ENCODE results near the gene PLA2G3. TPM values are rescaled to one million over a fixed set of nuclear protein-coding genes. Genes with fewer than 3 reads are reported as not detected.

The PLA2G3 gene
- polyA plus RNA-seq, 1 donor = not detected

- no peak for DNase-seq
Observed at GRCh38 chr22:31148488-31148887, 8.2 kb upstream of the PLA2G3 start.

GRCh38 chr22:31144223-31144622 is 3.9 kb upstream of the PLA2G3 start:
- DNase-seq = no peak

DNA sequence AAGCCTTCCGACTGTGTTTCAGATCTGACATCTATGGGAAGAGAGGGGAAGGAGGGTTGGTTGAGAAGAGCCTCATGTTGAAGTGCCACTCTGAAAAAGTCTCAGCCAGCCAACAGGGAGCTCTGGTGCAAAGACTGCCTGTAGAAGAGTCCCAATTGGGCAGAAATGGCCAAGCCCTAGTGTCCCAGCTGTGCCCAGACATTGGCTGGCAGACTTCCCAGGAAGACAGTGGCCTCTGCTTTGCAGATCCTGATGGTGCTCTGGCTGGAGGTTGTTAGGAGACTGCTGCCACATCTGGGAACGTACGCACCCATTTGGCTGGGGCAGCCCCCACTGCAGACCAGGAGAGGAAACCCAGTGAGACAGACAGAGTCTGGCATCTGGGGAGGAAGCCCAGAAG is 3.2 kb upstream of the PLA2G3 start:
- no peak for DNase-seq

DNA sequence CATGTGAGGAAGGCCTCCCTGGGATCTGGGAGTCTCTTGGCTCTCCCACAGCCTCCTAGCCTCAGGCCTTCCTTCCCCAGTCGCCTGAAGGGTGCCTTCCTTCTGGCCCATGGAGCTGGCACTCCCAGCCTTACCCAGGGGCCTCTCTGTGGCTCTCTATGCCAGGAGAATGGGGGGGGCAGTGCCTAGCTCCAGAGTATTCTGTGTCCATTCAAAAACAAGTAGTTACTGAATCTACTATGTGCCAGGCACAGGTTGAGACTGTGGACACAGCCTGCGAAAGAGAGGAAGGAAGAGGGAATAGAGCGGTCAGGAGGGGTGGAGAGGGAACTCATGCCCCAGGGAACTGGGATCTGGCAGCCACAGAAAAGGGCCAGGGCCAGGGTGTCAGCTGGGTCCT is 2.7 kb upstream of the PLA2G3 start:
- no peak for DNase-seq

DNA sequence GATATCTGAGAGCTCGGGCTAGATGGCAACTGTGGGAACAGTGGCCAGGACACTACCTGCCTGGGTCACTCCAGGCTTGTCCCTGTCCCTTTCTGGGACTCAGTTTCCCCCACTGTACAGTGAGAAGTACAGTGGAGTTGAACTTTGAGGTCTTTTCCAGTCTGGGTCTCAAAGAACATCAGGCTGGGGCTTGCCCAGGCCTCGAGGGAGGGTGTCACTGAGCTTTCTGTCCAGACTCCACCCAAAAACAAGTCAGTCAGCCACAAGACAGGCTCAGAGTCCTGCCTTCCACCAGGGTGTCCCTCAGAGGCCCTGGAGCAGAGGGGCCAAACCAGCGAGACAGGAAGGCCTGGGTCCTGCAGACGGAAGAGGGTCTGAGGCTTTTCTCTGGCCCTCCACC is 2.0 kb upstream of the PLA2G3 start:
- no peak for DNase-seq

DNA sequence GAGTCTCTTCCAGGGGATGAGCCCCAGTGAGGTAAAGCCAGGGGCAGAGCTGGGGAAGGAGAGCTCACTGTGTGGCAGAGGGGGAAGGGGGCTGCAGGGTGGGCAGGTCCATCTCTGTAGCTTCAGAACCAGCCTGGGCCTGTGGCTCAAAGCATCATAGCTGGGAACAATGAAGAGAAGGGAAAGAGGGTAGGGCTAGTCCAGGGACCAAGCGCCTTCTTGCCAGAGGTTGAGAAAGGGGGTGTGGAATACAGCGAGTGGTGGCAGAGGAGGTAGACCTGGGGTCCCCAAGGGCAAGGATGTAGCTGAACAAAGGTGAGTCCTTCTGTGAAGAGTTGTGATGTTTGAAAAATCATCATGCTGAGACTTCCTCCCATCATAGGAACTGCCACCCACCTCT is 1.2 kb upstream of the PLA2G3 start:
- no peak for DNase-seq

GRCh38 chr22:31140746-31141145 is 438 bp upstream of the PLA2G3 start:
- no peak for DNase-seq

DNA sequence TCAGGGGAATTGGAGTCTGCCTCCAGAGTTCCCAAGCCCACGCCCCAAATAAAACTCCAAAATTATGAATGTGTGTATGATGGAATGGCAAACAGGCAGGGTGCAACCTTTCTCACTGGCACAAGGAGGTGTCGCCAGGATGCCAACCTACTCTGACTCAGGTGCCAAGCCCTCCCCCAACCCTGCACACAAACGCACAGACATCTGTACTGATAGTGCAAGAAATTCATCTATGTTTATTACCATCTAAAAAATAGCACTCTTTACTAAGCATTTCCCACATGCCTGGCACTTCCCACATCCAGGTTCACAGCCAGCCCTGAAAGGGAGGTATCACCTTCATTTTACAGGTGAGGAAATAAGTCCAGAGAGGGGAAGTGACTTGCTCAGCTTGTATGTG is 1.2 kb downstream of the PLA2G3 start:
- no peak for DNase-seq

- DNase-seq = no peak
Observed at GRCh38 chr22:31138126-31138525, 2.2 kb downstream of the PLA2G3 start.

- DNase-seq = no peak
Observed at GRCh38 chr22:31137721-31138120, 2.6 kb downstream of the PLA2G3 start.

DNA sequence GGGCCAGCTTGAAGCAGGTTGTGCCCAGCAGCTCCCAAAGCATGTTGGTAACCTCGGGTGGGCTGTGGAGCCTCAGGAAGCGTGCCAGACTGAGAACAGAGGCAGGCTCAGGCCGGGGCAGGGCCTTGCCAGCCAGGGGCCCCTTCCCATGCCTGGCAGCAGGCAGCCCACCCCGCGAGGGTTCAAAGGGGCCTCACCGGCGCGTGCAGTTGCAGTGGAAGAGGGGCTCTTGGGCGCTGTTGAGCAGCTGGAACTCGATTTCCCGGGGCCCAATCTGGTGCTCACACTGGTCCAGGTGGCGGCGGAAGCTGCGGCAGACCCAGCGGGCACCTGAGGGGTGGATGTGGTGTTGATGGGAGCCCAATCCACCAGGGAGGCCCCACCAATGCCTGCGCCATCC is 3.6 kb downstream of the PLA2G3 start:
- no peak for DNase-seq

- no peak for DNase-seq
Observed at GRCh38 chr22:31136155-31136554, 4.2 kb downstream of the PLA2G3 start.

GRCh38 chr22:31135706-31136105 is 4.6 kb downstream of the PLA2G3 start:
- no peak for DNase-seq

- DNase-seq = no peak
Observed at GRCh38 chr22:31134688-31135087, 5.6 kb downstream of the PLA2G3 start.

- no peak for DNase-seq
Observed at GRCh38 chr22:31133911-31134310, 6.4 kb downstream of the PLA2G3 start.

- DNase-seq = no peak
Observed at GRCh38 chr22:31130873-31131272, 9.4 kb downstream of the PLA2G3 start.

DNA sequence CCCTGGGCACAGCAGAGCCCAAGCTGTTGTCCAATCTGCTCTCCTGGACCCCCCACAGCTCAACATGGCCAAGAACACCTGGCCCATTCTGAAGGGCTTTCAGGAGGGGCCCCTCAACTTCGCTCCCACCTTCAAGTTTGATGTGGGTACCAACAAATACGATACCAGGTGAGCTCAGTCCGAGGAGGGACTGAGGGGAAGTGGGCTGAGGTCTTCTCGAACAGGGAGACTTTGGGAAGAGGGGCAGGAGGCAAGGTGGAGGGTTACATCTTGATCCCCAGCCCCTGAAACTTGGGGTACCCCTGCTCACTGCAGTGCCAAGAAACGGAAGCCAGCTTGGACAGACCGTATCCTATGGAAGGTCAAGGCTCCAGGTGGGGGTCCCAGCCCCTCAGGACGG is 12.2 kb downstream of the PLA2G3 start:
- no peak for DNase-seq

DNA sequence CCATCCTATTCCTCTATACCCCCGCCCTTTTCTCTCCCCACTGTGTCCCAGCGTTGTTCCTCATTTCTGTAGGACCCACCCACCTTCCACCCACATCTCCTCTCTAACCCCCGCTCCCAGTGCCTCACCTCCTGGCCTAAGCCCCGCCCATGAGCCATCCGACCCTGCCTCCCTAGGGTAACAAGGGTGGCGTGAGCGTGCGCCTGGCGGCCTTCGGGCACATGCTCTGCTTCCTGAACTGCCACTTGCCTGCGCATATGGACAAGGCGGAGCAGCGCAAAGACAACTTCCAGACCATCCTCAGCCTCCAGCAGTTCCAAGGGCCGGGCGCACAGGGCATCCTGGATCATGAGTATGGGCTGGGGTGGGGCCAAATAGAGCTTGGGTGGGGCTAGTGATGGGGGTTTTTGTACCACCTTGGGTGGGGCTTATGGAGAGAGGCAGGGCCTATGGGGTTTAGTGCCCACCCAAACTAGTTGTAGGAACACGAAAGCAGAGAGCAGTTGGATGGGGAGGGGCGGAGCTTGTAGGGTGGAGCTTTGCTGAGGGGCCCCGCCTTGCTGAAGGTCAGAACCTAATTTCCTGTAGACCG is 13.0 kb downstream of the PLA2G3 start:
- DNase-seq = no peak

DNA sequence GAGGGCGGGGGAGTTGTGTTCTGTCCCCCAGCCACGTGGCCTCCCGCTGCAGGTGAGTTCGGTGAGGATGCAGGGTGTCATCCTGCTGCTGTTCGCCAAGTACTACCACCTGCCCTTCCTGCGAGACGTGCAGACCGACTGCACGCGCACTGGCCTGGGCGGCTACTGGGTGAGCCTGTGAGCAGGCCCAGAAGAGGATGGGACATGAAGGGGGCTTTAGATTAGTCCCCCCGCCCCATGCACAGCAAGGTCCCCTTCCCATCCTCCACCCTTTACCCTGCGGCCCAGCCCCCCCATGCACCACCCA is 13.5 kb downstream of the PLA2G3 start:
- DNase-seq = no peak

DNA sequence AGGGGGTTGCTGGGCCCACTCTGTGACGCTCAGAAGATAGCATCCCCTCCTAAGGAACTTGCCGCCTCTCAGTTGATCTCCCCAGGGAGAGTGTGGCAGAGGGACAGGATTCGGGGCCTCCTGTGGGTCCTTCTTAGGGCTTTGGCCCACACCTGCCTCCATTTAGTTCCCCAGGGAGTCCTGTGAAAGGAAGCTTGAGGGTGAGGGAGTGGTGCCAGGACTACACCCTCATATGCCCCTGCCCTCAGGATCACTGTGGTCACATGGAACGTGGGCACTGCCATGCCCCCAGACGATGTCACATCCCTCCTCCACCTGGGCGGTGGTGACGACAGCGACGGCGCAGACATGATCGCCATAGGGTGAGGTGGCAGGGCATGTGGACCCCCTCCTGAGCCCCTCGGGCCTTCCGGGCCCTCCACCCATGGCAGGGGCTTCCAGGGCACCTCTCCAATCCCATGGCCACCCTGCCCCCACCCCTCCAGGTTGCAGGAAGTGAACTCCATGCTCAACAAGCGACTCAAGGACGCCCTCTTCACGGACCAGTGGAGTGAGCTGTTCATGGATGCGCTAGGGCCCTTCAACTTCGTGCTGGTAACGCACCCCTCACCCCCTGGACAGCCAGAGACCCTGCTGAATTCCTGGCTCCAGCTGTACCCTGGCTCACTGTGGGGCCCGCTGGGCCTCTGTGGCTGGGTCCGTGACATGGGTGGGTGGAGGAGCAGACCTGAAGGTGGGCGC is 14.0 kb downstream of the PLA2G3 start:
- DNase-seq = no peak

DNA sequence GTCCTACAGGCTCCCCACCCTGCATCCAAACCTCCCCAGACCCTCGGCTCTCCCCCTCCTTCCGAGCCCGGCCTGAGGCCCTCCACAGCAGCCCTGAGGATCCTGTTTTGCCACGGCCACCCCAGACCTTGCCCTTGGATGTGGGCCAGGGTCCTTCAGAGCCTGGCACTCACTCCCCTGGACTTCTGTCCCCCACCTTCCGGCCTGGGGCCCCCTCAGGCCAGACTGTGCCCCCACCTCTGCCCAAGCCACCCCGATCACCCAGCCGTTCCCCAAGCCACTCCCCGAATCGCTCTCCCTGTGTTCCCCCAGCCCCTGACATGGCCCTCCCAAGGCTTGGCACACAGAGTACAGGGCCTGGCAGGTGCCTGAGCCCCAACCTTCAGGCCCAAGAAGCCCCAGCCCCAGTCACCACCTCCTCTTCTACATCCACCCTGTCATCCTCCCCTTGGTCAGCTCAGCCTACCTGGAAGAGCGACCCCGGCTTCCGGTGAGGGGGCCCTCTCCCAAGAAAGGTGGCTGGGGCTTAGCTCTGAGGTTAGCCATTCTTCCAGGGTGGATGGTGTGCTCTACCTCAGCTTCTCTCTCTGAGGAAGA is 14.7 kb downstream of the PLA2G3 start:
- DNase-seq = no peak

- DNase-seq = no peak
Observed at GRCh38 chr22:31124811-31125465, 15.4 kb downstream of the PLA2G3 start.

DNA sequence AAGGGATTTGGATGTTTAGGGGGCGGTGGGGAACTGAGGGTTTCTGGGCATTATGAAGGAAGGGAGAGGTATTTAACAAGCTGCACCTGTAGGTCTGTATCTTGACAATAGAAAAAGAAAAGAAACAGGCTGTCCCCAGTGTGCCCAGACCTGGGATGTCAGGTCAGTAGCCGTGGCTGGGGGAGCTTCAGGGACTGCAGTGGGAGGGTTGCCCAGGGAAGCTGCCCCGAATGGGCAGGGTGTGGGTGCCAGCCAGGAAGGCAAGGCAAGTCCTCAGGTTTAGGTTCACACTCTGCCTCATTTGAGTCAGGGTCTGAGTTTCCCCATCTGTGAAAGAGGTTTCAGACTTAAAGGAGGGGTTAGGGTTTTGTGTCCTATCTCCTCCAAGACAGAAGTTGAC is 16.0 kb downstream of the PLA2G3 start:
- no peak for DNase-seq

DNA sequence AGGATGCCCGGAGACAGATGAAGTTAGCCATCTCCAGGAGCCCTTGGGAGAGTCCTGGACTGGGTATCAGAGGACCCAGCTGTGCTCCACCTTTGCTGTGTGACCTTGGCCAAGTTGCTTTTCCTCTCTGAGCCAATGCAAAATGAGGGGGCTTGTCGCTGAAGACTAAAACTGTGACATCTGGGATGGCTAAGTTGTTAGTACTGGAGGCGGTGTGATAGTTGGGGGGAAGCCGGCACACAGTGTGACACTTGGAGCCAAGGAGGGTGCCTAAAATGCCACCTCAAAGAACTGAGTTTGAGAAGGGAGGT is 17.1 kb downstream of the PLA2G3 start:
- no peak for DNase-seq

Data from hindlimb muscle (tissue), 1 donor.